IMR-90 (cell line): ENCODE results near the gene ZNF320. TPM values are rescaled to one million over a fixed set of nuclear protein-coding genes. Genes with fewer than 3 reads are reported as not detected.
"Not testable (repeated sequence)": the region's sequence is repeated elsewhere in the genome, so short reads cannot be mapped to it uniquely, and the experiment has no call there.

Source experiments
- ATAC-seq: fragments of 200-7000 bp; cut with Tn5 transposase; 2 replicates; pipeline ENCODE4 v1.9.1; 2020; ENCODE audit warnings: low read depth, mild to moderate bottlenecking, moderate library complexity
- BruUV-seq: library from RNA; stranded (reverse); fragments of 400-500 nt; replicated peaks from 2 replicates; lab custom pipeline; 2021; lab: Mats Ljungman, UMichigan
- CTCF ChIA-PET: fragments of 300-600 bp; formaldehyde crosslinking; extraction: SDS; loops from one replicate; lab custom pipeline; 2021; ENCODE audit warnings: antibody characterized with exemption; lab: Yijun Ruan, JAX
- POLR2A ChIA-PET: fragments of 300-600 bp; sonication (Branson Sonifier 250); formaldehyde crosslinking; loops from one replicate; lab custom pipeline; 2022; ENCODE audit warnings: antibody characterized with exemption; ENCODE audit not compliant: unreplicated experiment; lab: Charles Lee
- DNase-seq: peaks from one replicate; pipeline ENCODE4 v3.0.0; 2013
- H2AFZ ChIP-seq: replicated peaks from 2 replicates; pipeline ENCODE3; 2013; ENCODE audit warnings: low read length, mild to moderate bottlenecking; ENCODE audit not compliant: poor library complexity
- H2AK5ac ChIP-seq: 2 replicates; pipeline ENCODE4 v1.6.1; 2013; ENCODE audit warnings: low read depth, low read length, inconsistent platforms
- H2AK9ac ChIP-seq: replicated peaks from 2 replicates; pipeline ENCODE3; 2013; ENCODE audit warnings: mild to moderate bottlenecking, low read depth, low read length, moderate library complexity; ENCODE audit not compliant: poor library complexity
- H2BK120ac ChIP-seq: 2 replicates; pipeline ENCODE4 v1.6.1; 2013; ENCODE audit warnings: low read depth, low read length, inconsistent platforms
- H2BK15ac ChIP-seq: 3 replicates; pipeline ENCODE4 v1.6.1; 2013; ENCODE audit warnings: low read depth, low read length, inconsistent platforms
- H2BK20ac ChIP-seq: 2 replicates; pipeline ENCODE4 v1.6.1; 2013; ENCODE audit warnings: low read depth, mild to moderate bottlenecking, inconsistent platforms, low read length, moderate library complexity
- H2BK5ac ChIP-seq: 2 replicates; pipeline ENCODE4 v1.6.1; 2013; ENCODE audit warnings: mild to moderate bottlenecking, low read depth, low read length, inconsistent platforms; ENCODE audit not compliant: poor library complexity, severe bottlenecking
- H3K14ac ChIP-seq: replicated peaks from 2 replicates; pipeline ENCODE4 v1.6.1; 2013; ENCODE audit warnings: low read depth, low read length, inconsistent platforms
- H3K18ac ChIP-seq: 2 replicates; pipeline ENCODE4 v1.6.1; 2013; ENCODE audit warnings: low read depth, low read length, control low read depth
- H3K23ac ChIP-seq: 2 replicates; pipeline ENCODE4 v1.6.1; 2013; ENCODE audit warnings: low read depth, low read length, inconsistent platforms
- H3K27ac ChIP-seq: 2 replicates; pipeline ENCODE4 v1.5.1; 2013; ENCODE audit warnings: mild to moderate bottlenecking, control low read depth, low read length; ENCODE audit not compliant: insufficient read depth
- H3K27me3 ChIP-seq: 2 replicates; pipeline ENCODE4 v1.6.1; 2013; ENCODE audit warnings: low read length; ENCODE audit not compliant: control insufficient read depth, insufficient read depth
- H3K36me3 ChIP-seq: 2 replicates; pipeline ENCODE4 v1.6.1; 2013; ENCODE audit warnings: low read length, mixed read lengths; ENCODE audit not compliant: control insufficient read depth, insufficient read depth
- H3K4ac ChIP-seq: 2 replicates; pipeline ENCODE4 v1.6.1; 2013; ENCODE audit warnings: low read depth, low read length, inconsistent platforms
- H3K4me1 ChIP-seq: 2 replicates; pipeline ENCODE4 v1.6.1; 2013; ENCODE audit warnings: low read length, mixed read lengths; ENCODE audit not compliant: control insufficient read depth, insufficient read depth
- H3K4me2 ChIP-seq: 2 replicates; pipeline ENCODE4 v1.6.1; 2013; ENCODE audit warnings: low read depth, mild to moderate bottlenecking, control low read depth, low read length, moderate library complexity
- H3K4me3 ChIP-seq: 2 replicates; pipeline ENCODE4 v1.5.1; 2013; ENCODE audit warnings: low read depth, mild to moderate bottlenecking, control low read depth, low read length, moderate library complexity; ENCODE audit not compliant: insufficient read depth
- H3K56ac ChIP-seq: 2 replicates; pipeline ENCODE4 v1.6.1; 2013; ENCODE audit warnings: low read length, inconsistent platforms; ENCODE audit not compliant: insufficient read depth; ENCODE audit errors: extremely low read depth
- H3K79me1 ChIP-seq, 2 experiments: 2 replicates each; pipeline ENCODE4 v1.6.1; 2013; ENCODE audit warnings: low read length in 2 of 2, inconsistent platforms in 1 of 2, low read depth in 1 of 2
- H3K9ac ChIP-seq: 2 replicates; pipeline ENCODE4 v1.6.1; 2013; ENCODE audit warnings: low read depth, low read length, control low read depth
- H3K9me1 ChIP-seq: 2 replicates; pipeline ENCODE4 v1.6.1; 2013; ENCODE audit warnings: low read length, inconsistent platforms; ENCODE audit not compliant: insufficient read depth
- H3K9me3 ChIP-seq: 2 replicates; pipeline ENCODE4 v1.6.1; 2013; ENCODE audit warnings: low read length; ENCODE audit not compliant: control insufficient read depth, insufficient read depth
- H4K20me1 ChIP-seq: 2 replicates; pipeline ENCODE4 v1.6.1; 2013; ENCODE audit warnings: low read length, inconsistent platforms; ENCODE audit not compliant: insufficient read depth
- H4K5ac ChIP-seq: 2 replicates; pipeline ENCODE4 v1.6.1; 2013; ENCODE audit warnings: mild to moderate bottlenecking, low read depth, low read length, control low read depth
- H4K8ac ChIP-seq, 2 experiments: 2 replicates each; pipeline ENCODE4 v1.6.1; 2013; ENCODE audit warnings: low read depth in 2 of 2, low read length in 2 of 2, control low read depth in 1 of 2, inconsistent platforms in 1 of 2
- H4K91ac ChIP-seq: 2 replicates; pipeline ENCODE4 v1.6.1; 2013; ENCODE audit warnings: low read depth, low read length, inconsistent platforms; ENCODE audit not compliant: insufficient read depth
- MAZ ChIP-seq: IDR thresholded peaks from 2 replicates; pipeline ENCODE4 v1.6.1; 2012; ENCODE audit warnings: low read depth, mild to moderate bottlenecking, low read length, improper control_type of control experiment, moderate library complexity, borderline replicate concordance
- RAD21 ChIP-seq: IDR thresholded peaks from 2 replicates; pipeline ENCODE4 v1.6.1; 2012; ENCODE audit warnings: low read length, improper control_type of control experiment
- WGBS, 2 experiments: methylation state at CpG; one replicate each; pipeline versions ENCODE4 v1.1.5 to v1.1.7; 2013; ENCODE audit warnings: missing lambda C conversion rate in 2 of 2; ENCODE audit not compliant: insufficient read length in 1 of 2; ENCODE audit errors: extremely low coverage in 2 of 2; 5-methylcytosine and 5-hydroxymethylcytosine counted together
- dilution Hi-C: fragments of 300-500 bp; cut with HindIII; formaldehyde crosslinking; loops from one replicate; pipeline ENCODE4 v1.14.3; 2018; ENCODE audit warnings: low sequenced_read_pairs; ENCODE audit not compliant: unreplicated experiment
- in situ Hi-C: fragments of 300-500 bp; cut with MboI; formaldehyde crosslinking; loops from 3 replicates; pipeline ENCODE4 v1.14.3; 2019; ENCODE audit warnings: low sequenced_read_pairs, inconsistent platforms, mixed read lengths
- intact Hi-C: fragments of 100-400 bp; cut with micrococcal nuclease; formaldehyde crosslinking; loops from 2 replicates; pipeline ENCODE4 v1.10.0; 2022
- polyA plus RNA-seq, 3 experiments: library from polyadenylated mRNA; depleted of rRNA; stranded (reverse); fragments of >200 nt; gene quantifications; 2 replicates each; pipeline ENCODE4 v1.2.3, GENCODE V29; 2012; ENCODE audit warnings: low replicate concordance in 1 of 3
- total RNA-seq: library from RNA; depleted of rRNA; stranded (reverse); fragments of >200 nt; gene quantifications from 2 replicates; pipeline ENCODE4 v1.2.3, GENCODE V29; 2012

ZNF320 gene
- total and polyA plus RNA-seq, 2 of the 4 experiments (the other 2 are of a cell fraction): 3.4 to 5.0 TPM

DNA sequence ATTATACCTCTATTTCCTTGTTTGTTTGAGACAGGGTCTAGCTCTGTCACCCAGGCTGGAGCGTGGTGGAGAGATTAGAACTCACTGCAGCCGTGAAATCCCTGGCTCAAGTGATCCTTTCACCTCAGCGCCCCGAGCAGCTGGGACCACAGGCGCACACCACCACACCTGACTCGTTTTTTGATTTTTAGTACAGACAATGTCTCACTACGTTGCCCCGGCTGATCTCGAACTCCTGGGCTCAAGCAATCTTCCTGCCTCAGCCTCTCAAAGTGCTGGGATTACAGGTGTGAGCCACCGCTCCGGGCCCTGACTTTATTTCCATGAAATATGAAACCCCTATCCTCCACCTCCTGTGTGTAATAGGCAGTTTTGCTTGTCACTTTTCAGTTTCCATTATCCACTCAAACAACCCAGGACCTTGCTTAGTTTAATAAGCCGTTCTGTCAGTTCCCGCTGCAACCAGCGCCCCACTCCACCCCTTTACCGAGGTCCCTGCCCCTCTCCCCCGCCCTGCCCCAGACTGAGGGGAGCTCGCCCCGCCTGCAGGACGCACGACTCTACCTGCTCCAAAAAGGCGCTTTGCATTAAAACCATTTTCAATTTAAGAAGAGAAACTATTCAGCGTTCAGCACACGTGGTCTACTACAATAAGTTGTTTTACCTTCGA lies 48.4 kb upstream of the ZNF320 start:
- dilution Hi-C loops: no loop called here
- no TSS peak for BruUV-seq
- no peak overlapping the region; the same call in 1 of the 2 replicates for H3K4me2 ChIP-seq

DNA sequence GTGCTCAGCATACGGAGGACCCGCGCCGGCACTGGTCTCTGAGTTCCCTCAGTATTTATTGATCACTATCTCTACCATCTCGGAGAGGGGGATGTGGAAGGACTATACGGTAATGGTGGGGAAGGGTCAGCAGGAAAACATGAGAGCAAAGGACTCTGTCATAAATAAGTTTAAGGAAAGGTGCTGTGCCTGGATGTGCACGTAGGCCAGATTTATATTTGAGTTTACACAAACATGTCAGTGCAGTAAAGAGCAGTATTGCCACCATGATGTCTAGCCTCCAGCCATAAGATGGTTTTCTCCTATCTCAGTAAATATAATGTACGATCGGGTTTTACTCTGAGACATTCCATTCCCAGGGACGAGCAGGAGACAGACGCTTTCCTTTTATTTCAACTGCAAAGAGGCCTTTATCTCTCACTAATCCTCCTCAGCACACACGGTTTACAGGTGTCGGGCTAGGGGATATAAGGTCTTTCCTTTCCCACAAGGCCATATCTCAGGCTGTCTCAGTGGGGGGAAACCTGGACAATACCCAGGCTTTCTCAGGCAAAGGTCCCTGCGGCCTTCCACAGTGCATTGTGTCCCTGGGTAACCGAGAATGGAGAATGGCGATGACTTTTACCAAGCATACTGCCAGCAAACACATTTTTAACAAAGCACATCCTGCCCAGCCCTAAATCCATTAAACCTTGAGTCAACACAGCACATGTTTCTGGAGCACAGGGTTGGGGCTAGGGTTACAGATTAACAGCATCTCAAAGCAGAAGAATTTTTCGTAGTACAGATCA lies 47.5 kb upstream of the ZNF320 start:
- intact Hi-C loops, H3K4me3 ChIP-seq, H3K27ac ChIP-seq, H2BK5ac ChIP-seq, H4K5ac ChIP-seq, H3K18ac ChIP-seq, H2BK15ac ChIP-seq, H4K20me1 ChIP-seq, H3K79me1 ChIP-seq, H2BK120ac ChIP-seq, in situ Hi-C loops, H3K4ac ChIP-seq, BruUV-seq, H3K9ac ChIP-seq, H2AK5ac ChIP-seq, H3K9me1 ChIP-seq, H2BK20ac ChIP-seq, ATAC-seq, CTCF ChIA-PET, DNase-seq, H3K23ac ChIP-seq, dilution Hi-C loops, H3K36me3 ChIP-seq, H4K91ac ChIP-seq, H2AK9ac ChIP-seq, H3K27me3 ChIP-seq, POLR2A ChIA-PET, H3K56ac ChIP-seq, H4K8ac ChIP-seq, H3K4me2 ChIP-seq, H3K4me1 ChIP-seq, H3K14ac ChIP-seq, H2AFZ ChIP-seq: not testable (repeated sequence)
- WGBS, 2 experiments: 83% methylated on average over 1 of the region's 17 CpGs; no CpG with 5 or more reads in 1 of the 2 experiments
- peaks cover 22% of the 10 kb centered on the region for H3K9me3 ChIP-seq

More for the DNA sequence above, 48.4 kb upstream of the ZNF320 start:
- Histone ChIP-seq H2AK5ac (no peak overlapping the region), H2BK5ac (no peak overlapping the region), H3K36me3 (peaks cover 7% of the 10 kb centered on the region), H3K79me1 (no peaks in the 10 kb centered on the region), H4K8ac (no peak overlapping the region), H2AFZ (no peak overlapping the region), H3K4me3 (no peak overlapping the region), H3K23ac (no peak overlapping the region), H3K56ac (no peak overlapping the region), H4K20me1 (no peaks in the 10 kb centered on the region), H2BK15ac (no peak overlapping the region), H3K4ac (no peak overlapping the region), H4K91ac (no peak overlapping the region), H3K9me1 (no peaks in the 10 kb centered on the region), H2BK20ac (no peak overlapping the region), H3K27ac (no peak overlapping the region), H3K9me3 (peaks cover 29% of the 10 kb centered on the region), H3K9ac (no peak overlapping the region), H3K27me3 (no peaks in the 10 kb centered on the region), H2AK9ac (no peak overlapping the region), H2BK120ac (no peak overlapping the region), H4K5ac (no peak overlapping the region), H3K4me1 (no peaks in the 10 kb centered on the region), H3K18ac (no peak overlapping the region), H3K14ac (no peak overlapping the region)
- in situ Hi-C loops (no loop called here), intact Hi-C loops (no loop called here)
- DNase-seq (no peak), ATAC-seq (no peak)
- ChIA-PET CTCF (interaction anchor here (0.6 kb wide), 1 partner anchor 8 kb away, joined by 3 read pairs; no protein-coding TSS in a partner anchor), POLR2A (no interaction called here)
- 48% methylated on average over 9 of the region's 24 CpGs; no CpG with 5 or more reads in 1 of the 2 experiments for WGBS, 2 experiments
- TF ChIP-seq RAD21 (no peak), MAZ (no peak)
